ENCODE data around the gene CAMSAP1.

GRCh38 chr9:135901031-135901758 lies 6.2 kb downstream of the CAMSAP1 start:
- TF ChIP-seq CTCF (conservative IDR thresholded peaks at IDR 0.05; ENCODE audit: low read length) (no peak), EZH2phosphoT487 (IDR thresholded peaks at IDR 0.05; ENCODE audit: borderline replicate concordance, low read depth, low read length) (no peak)

All from OCI-LY7 (cell line).